Measurements from ENCODE around the gene NFKBIB.
"Not testable (repeated sequence)": the region's sequence is repeated elsewhere in the genome, so short reads cannot be mapped to it uniquely, and the experiment has no call there.

NFKBIB gene

GRCh38 chr19:38899447-38900201 is at the start of gene NFKBIB, which contains the start of gene SIRT2:
Gene NFKBIB (plus strand): TSS chr19:38899969. CDS start chr19:38900033, 64 bp downstream.
Gene SIRT2 (minus strand): TSS chr19:38899618. CDS start chr19:38899521, 97 bp downstream.
- peak; percentile 100 for DNase-seq

GRCh38 chr19:38850436-38850975 is 49.3 kb upstream of the NFKBIB start:
- DNase-seq, result no peak

- DNase-seq, result no peak
Observed at GRCh38 chr19:38850976-38851621, 48.7 kb upstream of the NFKBIB start.

GRCh38 chr19:38851622-38852230 is 48.0 kb upstream of the NFKBIB start:
- DNase-seq, result peak; percentile 93

GRCh38 chr19:38852231-38853044 is 47.3 kb upstream of the NFKBIB start:
- DNase-seq, result peak; percentile 77

GRCh38 chr19:38853214-38853613 is 46.6 kb upstream of the NFKBIB start:
- DNase-seq, result no peak

GRCh38 chr19:38854961-38855360 is 44.8 kb upstream of the NFKBIB start:
- DNase-seq, result not testable (repeated sequence)

- DNase-seq, result not testable (repeated sequence)
Observed at GRCh38 chr19:38855751-38856150, 44.0 kb upstream of the NFKBIB start.

- DNase-seq, result no peak
Observed at GRCh38 chr19:38856813-38857212, 43.0 kb upstream of the NFKBIB start.

- DNase-seq, result not testable (repeated sequence)
Observed at GRCh38 chr19:38859631-38860204, 40.1 kb upstream of the NFKBIB start.

GRCh38 chr19:38861368-38861767 is 38.4 kb upstream of the NFKBIB start:
- DNase-seq, result no peak

GRCh38 chr19:38862321-38863059 is 37.3 kb upstream of the NFKBIB start:
- DNase-seq, result no peak

- DNase-seq, result no peak
Observed at GRCh38 chr19:38867171-38867780, 32.5 kb upstream of the NFKBIB start.

- peak; percentile 62 for DNase-seq
Observed at GRCh38 chr19:38868551-38868950, 31.2 kb upstream of the NFKBIB start.

- DNase-seq, result no peak
Observed at GRCh38 chr19:38869160-38869835, 30.5 kb upstream of the NFKBIB start.

- peak; percentile 90 for DNase-seq
Observed at GRCh38 chr19:38869836-38870607, 29.7 kb upstream of the NFKBIB start.

- DNase-seq, result peak; percentile 48
Observed at GRCh38 chr19:38870612-38871011, 29.2 kb upstream of the NFKBIB start.

GRCh38 chr19:38873400-38873799 is 26.4 kb upstream of the NFKBIB start:
- not testable (repeated sequence) for DNase-seq

- no peak for DNase-seq
Observed at GRCh38 chr19:38875656-38876395, 23.9 kb upstream of the NFKBIB start.
